Endothelial cell of hepatic sinusoid (primary cell): ENCODE results near the gene TMEM98.
"Not testable (repeated sequence)": the region's sequence is repeated elsewhere in the genome, so short reads cannot be mapped to it uniquely, and the experiment has no call there.

Source experiments
- in situ Hi-C: cut with HindIII; loops from 2 replicates; pipeline ENCODE4 v1.10.0; 2017; ENCODE audit warnings: low sequenced_read_pairs

TMEM98 gene

GRCh38 chr17:32940706-32941390, 12.9 kb downstream of the TMEM98 start:
- in situ Hi-C loops: no loop called here

- in situ Hi-C loops: no loop called here
These were observed 13.6 kb downstream of the TMEM98 start for GRCh38 chr17:32941419-32942032.

GRCh38 chr17:32943206-32943605, 15.3 kb downstream of the TMEM98 start:
- in situ Hi-C loops: no loop called here

GRCh38 chr17:32943647-32944191, 15.8 kb downstream of the TMEM98 start:
- in situ Hi-C loops: no loop called here

GRCh38 chr17:32944248-32945020, 16.5 kb downstream of the TMEM98 start:
- in situ Hi-C loops: no loop called here

- in situ Hi-C loops: no loop called here
These were observed 18.6 kb downstream of the TMEM98 start for GRCh38 chr17:32946375-32947135.

- in situ Hi-C loops: no loop called here
These were observed 19.8 kb downstream of the TMEM98 start for GRCh38 chr17:32947736-32948135.

- in situ Hi-C loops: no loop called here
These were observed 21.2 kb downstream of the TMEM98 start for GRCh38 chr17:32949181-32949580.

GRCh38 chr17:32952491-32952890, 24.5 kb downstream of the TMEM98 start:
- in situ Hi-C loops: loop anchor here (10.0 kb wide), 1 partner anchor 168 kb away; no protein-coding TSS in a partner anchor

- in situ Hi-C loops: loop anchor here (10.0 kb wide), 1 partner anchor 168 kb away; no protein-coding TSS in a partner anchor
These were observed 25.1 kb downstream of the TMEM98 start for GRCh38 chr17:32953045-32953444.

GRCh38 chr17:32953857-32954256, 25.9 kb downstream of the TMEM98 start:
- in situ Hi-C loops: loop anchor here (10.0 kb wide), 1 partner anchor 169 kb away; no protein-coding TSS in a partner anchor

GRCh38 chr17:32954477-32954876, 26.5 kb downstream of the TMEM98 start:
- in situ Hi-C loops: loop anchor here (10.0 kb wide), 1 partner anchor 170 kb away; no protein-coding TSS in a partner anchor

GRCh38 chr17:32955155-32955554, 27.2 kb downstream of the TMEM98 start:
- in situ Hi-C loops: loop anchor here (10.0 kb wide), 1 partner anchor 170 kb away; no protein-coding TSS in a partner anchor

- in situ Hi-C loops: loop anchor here (10.0 kb wide), 1 partner anchor 172 kb away; no protein-coding TSS in a partner anchor
These were observed 28.5 kb downstream of the TMEM98 start for GRCh38 chr17:32956240-32956970.

GRCh38 chr17:32958418-32958817, 30.5 kb downstream of the TMEM98 start:
- in situ Hi-C loops: loop anchor here (10.0 kb wide), 1 partner anchor 174 kb away; no protein-coding TSS in a partner anchor

- in situ Hi-C loops: no loop called here
These were observed 32.9 kb downstream of the TMEM98 start for GRCh38 chr17:32960815-32961214.

GRCh38 chr17:32962320-32962711, 34.4 kb downstream of the TMEM98 start:
- in situ Hi-C loops: no loop called here

GRCh38 chr17:32964541-32964940, 36.6 kb downstream of the TMEM98 start:
- in situ Hi-C loops: no loop called here

- in situ Hi-C loops: not testable (repeated sequence)
These were observed 41.3 kb downstream of the TMEM98 start for GRCh38 chr17:32969231-32969630.

GRCh38 chr17:32970281-32970680, 42.3 kb downstream of the TMEM98 start:
- in situ Hi-C loops: no loop called here
